VCaP (cell line): ENCODE measurements around the gene KLC1.

Experiments used
- H3K27ac ChIP-seq: fragments of 450-650 bp; 2 replicates; pipeline ENCODE4 v1.5.1; 2017
- CTCF ChIP-seq: fragments of 450-650 bp; conservative IDR thresholded peaks from 2 replicates; pipeline ENCODE4 v1.5.1; 2017; ENCODE audit warnings: mild to moderate bottlenecking, moderate library complexity

KLC1 gene

GRCh38 chr14:103662591-103662990 lies 33.6 kb downstream of the KLC1 start:
- TF ChIP-seq CTCF = no peak
- no peak overlapping the region for H3K27ac ChIP-seq

GRCh38 chr14:103663506-103663905 lies 34.5 kb downstream of the KLC1 start:
- H3K27ac ChIP-seq = no peak overlapping the region

GRCh38 chr14:103667671-103668070 lies 38.7 kb downstream of the KLC1 start:
- H3K27ac ChIP-seq = no peak overlapping the region
- TF ChIP-seq CTCF = no peak

More at GRCh38 chr14:103663506-103663905, 34.5 kb downstream of the KLC1 start:
- TF ChIP-seq CTCF = no peak

GRCh38 chr14:103668117-103668516 lies 39.1 kb downstream of the KLC1 start:
- no peak for TF ChIP-seq CTCF
- H3K27ac ChIP-seq = no peak overlapping the region

GRCh38 chr14:103669370-103669769 lies 40.4 kb downstream of the KLC1 start:
- TF ChIP-seq CTCF = no peak
- no peak overlapping the region for H3K27ac ChIP-seq

GRCh38 chr14:103671911-103672310 lies 42.9 kb downstream of the KLC1 start:
- H3K27ac ChIP-seq = no peak overlapping the region
- no peak for TF ChIP-seq CTCF

GRCh38 chr14:103675957-103676356 lies 46.9 kb downstream of the KLC1 start:
- no peak overlapping the region for H3K27ac ChIP-seq
- no peak for TF ChIP-seq CTCF
